GM23248 (cell line): ENCODE data around the gene TMEM171.

Source experiments
- EZH2 ChIP-seq: fragments of 200-600 bp; sonication (generic); IDR thresholded peaks from 2 replicates; pipeline ENCODE4 v1.6.1; 2018; ENCODE audit warnings: antibody characterized with exemption, mild to moderate bottlenecking; ENCODE audit not compliant: insufficient read depth, poor library complexity, severe bottlenecking
- EZH2phosphoT487 ChIP-seq: fragments of 200-600 bp; sonication (generic); IDR thresholded peaks from 2 replicates; pipeline ENCODE4 v1.6.1; 2018; ENCODE audit warnings: antibody characterized with exemption, moderate library complexity, mild to moderate bottlenecking, low read depth; ENCODE audit not compliant: insufficient read depth

DNA sequence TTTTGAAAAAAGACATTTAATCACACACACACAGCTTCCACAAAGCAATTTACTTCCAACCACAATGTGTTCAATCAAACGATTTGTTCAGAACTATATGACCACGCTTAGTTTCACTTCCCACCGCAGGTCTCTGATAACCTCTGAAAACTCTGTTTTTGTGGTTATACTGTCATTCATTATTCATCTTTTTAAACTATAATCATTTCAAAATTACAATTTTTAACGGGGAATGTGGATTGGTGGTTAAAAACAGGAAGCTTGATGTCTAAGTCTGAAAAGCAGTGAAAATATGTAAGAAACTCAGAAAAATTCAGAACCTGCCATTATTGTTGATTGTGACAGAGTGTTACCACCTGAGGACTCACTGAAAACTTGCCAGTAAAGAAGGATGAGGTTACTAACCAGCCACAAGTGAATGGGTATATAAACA, 39.9 kb downstream of the TMEM171 start:
- TF ChIP-seq EZH2 = no peak
- no peak for TF ChIP-seq EZH2phosphoT487
